Stimulated activated CD8-positive, alpha-beta memory T cell treated with anti-CD3 and anti-CD28 coated beads, Interleukin-4, amount 100 ng/mL, for 48 hours (primary cell): ENCODE results near the gene ARHGEF37.
A peak's percentile ranks its signal among the peaks of the same experiment; 100 is the strongest.

Source experiments
- DNase-seq: peaks from one replicate; pipeline ENCODE4 v3.0.0-alpha.2; 2020

Gene ARHGEF37

GRCh38 chr5:149629421-149629820 lies 48.1 kb downstream of the ARHGEF37 start:
- DNase-seq, result no peak

- DNase-seq, result no peak
Observed at GRCh38 chr5:149630337-149630736, 49.0 kb downstream of the ARHGEF37 start.

GRCh38 chr5:149631506-149631905 lies 50.2 kb downstream of the ARHGEF37 start:
- no peak for DNase-seq

- peak; percentile 39 for DNase-seq
Observed at GRCh38 chr5:149632311-149633251, 51.3 kb downstream of the ARHGEF37 start.

GRCh38 chr5:149633476-149634350 lies 52.4 kb downstream of the ARHGEF37 start:
- DNase-seq, result no peak

GRCh38 chr5:149635394-149635793 lies 54.1 kb downstream of the ARHGEF37 start:
- DNase-seq, result no peak

- DNase-seq, result no peak
Observed at GRCh38 chr5:149636191-149636860, 55.0 kb downstream of the ARHGEF37 start.

- no peak for DNase-seq
Observed at GRCh38 chr5:149636861-149637246, 55.6 kb downstream of the ARHGEF37 start.

GRCh38 chr5:149638136-149638535 lies 56.8 kb downstream of the ARHGEF37 start:
- DNase-seq, result no peak

- DNase-seq, result no peak
Observed at GRCh38 chr5:149638546-149639241, 57.4 kb downstream of the ARHGEF37 start.

- no peak for DNase-seq
Observed at GRCh38 chr5:149639737-149640136, 58.4 kb downstream of the ARHGEF37 start.

- no peak for DNase-seq
Observed at GRCh38 chr5:149640350-149640999, 59.2 kb downstream of the ARHGEF37 start.

- no peak for DNase-seq
Observed at GRCh38 chr5:149641000-149641576, 59.8 kb downstream of the ARHGEF37 start.

GRCh38 chr5:149641600-149641999 lies 60.3 kb downstream of the ARHGEF37 start:
- DNase-seq, result no peak

GRCh38 chr5:149643781-149644180 lies 62.5 kb downstream of the ARHGEF37 start:
- DNase-seq, result no peak

- no peak for DNase-seq
Observed at GRCh38 chr5:149644629-149645028, 63.3 kb downstream of the ARHGEF37 start.

GRCh38 chr5:149645236-149645635 lies 63.9 kb downstream of the ARHGEF37 start:
- DNase-seq, result no peak

- DNase-seq, result no peak
Observed at GRCh38 chr5:149645725-149646124, 64.4 kb downstream of the ARHGEF37 start.

- DNase-seq, result peak; percentile 48
Observed at GRCh38 chr5:149646564-149646963, 65.3 kb downstream of the ARHGEF37 start.

- no peak for DNase-seq
Observed at GRCh38 chr5:149647334-149647733, 66.0 kb downstream of the ARHGEF37 start.
